Mammary epithelial cell (primary cell): ENCODE measurements around the gene TCN2.

Experiments
- EZH2 ChIP-seq: IDR thresholded peaks from 2 replicates; pipeline ENCODE4 v1.6.1; 2012; ENCODE audit warnings: low read length, inconsistent platforms, borderline replicate concordance
- TF ChIP-seq, protein P1 (sequence below), 2 donors: IDR thresholded peaks in 1 of 2; conservative IDR thresholded peaks in 1 of 2; 2 replicates each; pipeline ENCODE4 v1.5.1; 2011 to 2012; ENCODE audit warnings: inconsistent platforms in 2 of 2, low read length in 2 of 2, mild to moderate bottlenecking in 2 of 2, control low read depth in 1 of 2, low read depth in 1 of 2; ENCODE audit not compliant: insufficient read depth in 1 of 2; ENCODE audit errors: extremely low read depth in 1 of 2

DNA sequence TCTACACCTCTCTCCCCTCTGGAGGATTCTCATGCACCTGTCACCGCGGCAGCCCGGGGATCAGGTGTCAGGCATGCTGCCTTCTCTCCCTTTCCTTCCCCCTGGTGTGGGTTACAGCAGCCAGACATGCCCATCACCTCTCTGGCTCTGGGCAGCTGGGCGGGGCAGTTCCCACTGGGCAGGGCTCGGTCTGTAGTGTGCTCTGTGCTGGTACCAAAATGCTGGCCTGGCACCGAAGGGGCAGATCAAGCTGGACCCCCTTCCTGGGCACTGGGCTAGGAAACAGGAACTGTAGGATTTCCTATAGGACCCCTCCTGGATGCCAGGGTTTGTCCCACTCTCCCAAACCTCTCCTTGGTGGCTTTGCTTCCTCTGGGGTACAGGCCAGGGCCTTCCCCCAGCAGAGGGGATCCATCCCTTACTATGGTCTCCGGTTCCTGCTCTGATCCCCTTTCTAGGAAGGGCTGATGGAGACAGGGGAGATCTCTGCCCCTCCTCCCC lies 33.3 kb upstream of the TCN2 start:
- TF ChIP-seq, protein P1, sequence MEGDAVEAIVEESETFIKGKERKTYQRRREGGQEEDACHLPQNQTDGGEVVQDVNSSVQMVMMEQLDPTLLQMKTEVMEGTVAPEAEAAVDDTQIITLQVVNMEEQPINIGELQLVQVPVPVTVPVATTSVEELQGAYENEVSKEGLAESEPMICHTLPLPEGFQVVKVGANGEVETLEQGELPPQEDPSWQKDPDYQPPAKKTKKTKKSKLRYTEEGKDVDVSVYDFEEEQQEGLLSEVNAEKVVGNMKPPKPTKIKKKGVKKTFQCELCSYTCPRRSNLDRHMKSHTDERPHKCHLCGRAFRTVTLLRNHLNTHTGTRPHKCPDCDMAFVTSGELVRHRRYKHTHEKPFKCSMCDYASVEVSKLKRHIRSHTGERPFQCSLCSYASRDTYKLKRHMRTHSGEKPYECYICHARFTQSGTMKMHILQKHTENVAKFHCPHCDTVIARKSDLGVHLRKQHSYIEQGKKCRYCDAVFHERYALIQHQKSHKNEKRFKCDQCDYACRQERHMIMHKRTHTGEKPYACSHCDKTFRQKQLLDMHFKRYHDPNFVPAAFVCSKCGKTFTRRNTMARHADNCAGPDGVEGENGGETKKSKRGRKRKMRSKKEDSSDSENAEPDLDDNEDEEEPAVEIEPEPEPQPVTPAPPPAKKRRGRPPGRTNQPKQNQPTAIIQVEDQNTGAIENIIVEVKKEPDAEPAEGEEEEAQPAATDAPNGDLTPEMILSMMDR (conservative IDR thresholded peaks at IDR 0.05 in 1 of 2, IDR thresholded peaks at IDR 0.05 in 1 of 2; ENCODE audit: extremely low read depth in 1 of 2, insufficient read depth in 1 of 2, low read depth in 1 of 2, low read length in 2 of 2), result no peak
- TF ChIP-seq EZH2, result no peak
